Left ventricle myocardium superior (tissue), 1 donor: ENCODE measurements around the gene RIPK1. TPM values are rescaled to one million over a fixed set of nuclear protein-coding genes. Genes with fewer than 3 reads are reported as not detected.
"Not testable (repeated sequence)": the region's sequence is repeated elsewhere in the genome, so short reads cannot be mapped to it uniquely, and the experiment has no call there.

Source experiments
- ATAC-seq: fragments of 200-7000 bp; cut with Tn5 transposase; one replicate; pipeline ENCODE4 v1.9.1; 2020; ENCODE audit warnings: mild to moderate bottlenecking, moderate library complexity
- DNase-seq: peaks from one replicate; pipeline ENCODE4 v3.0.0-alpha.2; 2020
- intact Hi-C: fragments of 100-400 bp; cut with micrococcal nuclease; formaldehyde crosslinking; loops from one replicate; pipeline ENCODE4 v1.11.0; 2022
- total RNA-seq: library from RNA; stranded (reverse); fragmentation: NEBNext Ultra II Directional; extraction: Animal tissue kit (Norgen Biotek cat#: 25700); gene quantifications from one replicate; pipeline ENCODE4 v1.2.1, GENCODE V29; 2021
- donor health status: DM: no; HTN: yes; CAD: no; lungs with severe emphysema.

Gene RIPK1
- total RNA-seq, 1 donor from 2014 or later: 6.5 TPM

GRCh38 chr6:3075772-3076113 is 7.4 kb downstream of the RIPK1 start:
- DNase-seq: no peak
- ATAC-seq: no peak
- intact Hi-C loops: no loop called here

- ATAC-seq (no peak), DNase-seq (no peak)
- intact Hi-C loops: no loop called here
Measured at GRCh38 chr6:3076320-3076719, 8.0 kb downstream of the RIPK1 start.

- intact Hi-C loops: no loop called here
- ATAC-seq (no peak), DNase-seq (no peak)
Measured at GRCh38 chr6:3077430-3077829, 9.1 kb downstream of the RIPK1 start.

DNA sequence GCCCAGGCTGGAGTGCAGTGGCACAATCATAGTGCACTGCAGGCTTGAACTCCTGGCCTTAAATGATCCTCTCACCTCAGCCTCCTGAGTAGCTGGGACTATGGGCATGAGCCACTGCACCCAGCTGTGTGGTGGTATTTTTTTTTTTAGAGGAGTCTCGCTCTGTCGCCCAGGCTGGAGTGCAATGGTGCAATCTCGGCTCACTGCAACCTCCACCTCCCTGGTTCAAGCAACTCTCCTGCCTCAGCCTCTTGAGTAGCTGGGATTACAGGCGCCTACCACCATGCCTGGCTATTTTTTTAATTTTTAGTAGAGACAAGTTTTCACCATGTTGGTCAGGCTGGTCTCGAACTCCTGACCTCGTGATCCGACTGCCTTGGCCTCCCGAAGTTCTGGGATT is 10.7 kb downstream of the RIPK1 start:
- intact Hi-C loops, ATAC-seq: not testable (repeated sequence)

DNA sequence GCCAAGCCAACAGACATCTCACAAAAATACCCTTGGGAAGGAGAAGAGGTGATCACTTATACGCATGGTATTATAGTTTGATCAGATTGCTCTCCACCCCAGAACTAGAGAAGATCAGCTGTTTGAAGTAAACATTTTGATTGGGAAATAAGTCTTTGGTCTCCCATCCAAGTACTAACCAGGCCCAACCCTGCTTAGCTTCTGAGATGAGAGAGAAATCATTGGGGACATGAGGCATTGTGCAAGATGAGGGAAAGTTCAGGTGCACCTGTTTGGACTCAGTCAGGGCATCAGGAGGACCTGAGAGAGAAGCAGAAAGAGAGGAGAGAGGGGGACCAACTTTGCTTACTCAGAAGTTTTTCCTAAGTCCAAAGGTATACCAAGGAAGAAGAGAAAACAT is 11.4 kb downstream of the RIPK1 start:
- DNase-seq: no peak
- no peak for ATAC-seq
- intact Hi-C loops: no loop called here

More for the DNA sequence above, 10.7 kb downstream of the RIPK1 start:
- DNase-seq: not testable (repeated sequence)

DNA sequence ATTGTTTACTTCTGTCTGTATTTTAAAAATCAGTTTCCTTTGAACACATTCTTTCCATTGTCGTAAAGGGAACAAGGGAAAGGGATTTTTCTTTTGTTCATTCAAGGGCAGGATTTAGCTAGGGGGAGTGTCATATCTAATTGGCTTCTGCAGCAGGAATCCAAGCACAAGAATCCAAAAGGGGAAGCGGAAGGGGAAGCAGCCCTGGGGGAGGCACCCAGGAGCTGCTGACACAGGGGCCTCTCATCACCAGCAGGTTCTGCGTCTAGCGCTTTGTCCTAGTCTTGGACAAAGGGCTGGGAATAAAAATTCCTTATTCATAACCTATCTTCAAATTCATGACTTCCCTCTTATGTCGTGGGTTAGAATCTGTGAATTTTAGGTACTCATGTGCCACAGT is 13.7 kb downstream of the RIPK1 start:
- DNase-seq: peak; percentile 48
- peak; percentile 66 for ATAC-seq
- intact Hi-C loops: no loop called here

GRCh38 chr6:3085074-3085473 is 16.8 kb downstream of the RIPK1 start:
- no peak for DNase-seq
- ATAC-seq: no peak
- intact Hi-C loops: no loop called here

- DNase-seq (no peak), ATAC-seq (no peak)
- intact Hi-C loops: no loop called here
Measured at GRCh38 chr6:3086282-3086946, 18.1 kb downstream of the RIPK1 start.

- intact Hi-C loops: no loop called here
- ATAC-seq: peak; percentile 81
- DNase-seq: no peak
Measured at GRCh38 chr6:3088446-3088845, 20.2 kb downstream of the RIPK1 start.

DNA sequence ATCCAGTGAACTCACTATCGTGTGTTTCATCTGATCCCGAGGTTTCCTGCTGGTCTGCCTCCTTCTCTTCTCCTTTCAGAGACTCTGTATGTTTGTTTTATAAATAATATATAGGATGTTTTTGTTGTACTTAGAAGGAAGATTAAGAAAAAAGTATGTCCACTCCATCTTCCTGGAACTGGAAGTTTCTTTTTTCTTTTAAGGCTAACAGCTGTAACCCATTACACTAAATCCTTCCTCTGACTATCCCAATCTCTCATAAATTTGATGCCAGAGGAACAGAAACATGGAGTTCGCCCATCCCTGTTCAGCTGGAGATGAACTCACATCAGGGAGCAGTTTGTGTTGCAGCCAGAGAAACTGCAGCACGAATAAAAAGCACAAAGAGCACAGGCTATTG is 20.7 kb downstream of the RIPK1 start:
- ATAC-seq (peak; percentile 85), DNase-seq (no peak)
- intact Hi-C loops: no loop called here

GRCh38 chr6:3090013-3090412 is 21.7 kb downstream of the RIPK1 start:
- ATAC-seq (no peak), DNase-seq (no peak)
- intact Hi-C loops: no loop called here

GRCh38 chr6:3094815-3095214 is 26.5 kb downstream of the RIPK1 start:
- DNase-seq (no peak), ATAC-seq (no peak)
- intact Hi-C loops: no loop called here

DNA sequence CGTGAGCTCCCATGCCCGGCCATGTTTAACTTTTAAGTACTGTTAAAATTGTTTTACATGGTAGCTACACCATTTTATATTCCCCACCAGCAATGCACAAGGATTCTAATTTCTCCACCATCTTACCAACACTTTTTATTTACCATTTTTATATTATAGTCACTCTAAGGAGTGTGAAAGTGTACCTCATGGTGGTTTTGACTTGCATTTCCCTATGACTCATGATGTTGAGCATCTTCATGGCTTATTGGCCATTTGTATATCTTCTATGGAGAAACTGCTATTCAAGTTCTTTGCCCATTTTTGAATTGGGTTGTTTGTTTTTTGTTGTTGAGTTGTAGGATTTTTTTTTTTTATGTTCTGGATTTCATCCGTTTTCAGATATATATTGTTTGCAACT is 34.6 kb downstream of the RIPK1 start:
- DNase-seq (no peak), ATAC-seq (no peak)
- intact Hi-C loops: no loop called here

GRCh38 chr6:3108746-3109414 is 40.6 kb downstream of the RIPK1 start:
- ATAC-seq: peak; percentile 59
- DNase-seq: no peak
- intact Hi-C loops: no loop called here

DNA sequence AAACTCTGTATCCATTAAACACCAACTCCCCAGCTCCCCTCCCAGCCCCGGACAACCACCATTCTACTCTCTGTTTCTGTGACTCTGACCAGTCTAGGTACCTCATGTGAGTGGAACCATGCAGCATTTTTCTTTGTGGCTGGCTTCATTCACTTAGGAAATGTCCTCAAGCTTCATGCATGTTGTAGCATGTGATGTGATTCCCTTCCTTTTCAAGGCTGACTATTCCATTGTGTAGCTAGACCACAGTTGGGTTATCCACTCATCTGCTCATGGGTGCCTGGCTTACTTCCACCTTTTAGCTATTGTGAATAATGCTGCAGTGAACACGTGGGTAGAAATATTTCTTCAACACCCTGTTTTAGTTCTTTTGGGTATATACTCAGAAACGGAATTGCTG is 41.5 kb downstream of the RIPK1 start:
- no peak for DNase-seq
- intact Hi-C loops: no loop called here
- ATAC-seq: no peak

DNA sequence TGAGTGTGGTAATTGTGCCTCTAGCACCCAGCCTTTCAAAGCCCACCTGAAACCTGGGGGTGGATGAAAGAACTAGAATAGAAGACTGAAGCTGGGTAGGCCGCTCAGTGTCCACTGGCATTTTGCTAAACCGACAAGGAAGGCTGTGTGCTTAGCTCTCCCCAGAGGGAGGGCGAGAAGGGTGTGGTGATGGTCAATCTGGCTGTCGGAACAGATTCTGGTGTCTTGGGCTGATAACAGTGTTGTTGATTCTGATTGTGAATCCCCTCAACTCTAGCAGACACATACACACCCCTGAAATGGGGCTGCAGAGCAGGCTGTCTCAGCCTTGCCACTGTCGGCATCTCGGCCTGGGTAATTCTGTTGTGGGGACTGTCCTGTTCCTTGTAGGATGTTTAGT is 46.1 kb downstream of the RIPK1 start:
- ATAC-seq (no peak), DNase-seq (no peak)
- intact Hi-C loops: no loop called here

DNA sequence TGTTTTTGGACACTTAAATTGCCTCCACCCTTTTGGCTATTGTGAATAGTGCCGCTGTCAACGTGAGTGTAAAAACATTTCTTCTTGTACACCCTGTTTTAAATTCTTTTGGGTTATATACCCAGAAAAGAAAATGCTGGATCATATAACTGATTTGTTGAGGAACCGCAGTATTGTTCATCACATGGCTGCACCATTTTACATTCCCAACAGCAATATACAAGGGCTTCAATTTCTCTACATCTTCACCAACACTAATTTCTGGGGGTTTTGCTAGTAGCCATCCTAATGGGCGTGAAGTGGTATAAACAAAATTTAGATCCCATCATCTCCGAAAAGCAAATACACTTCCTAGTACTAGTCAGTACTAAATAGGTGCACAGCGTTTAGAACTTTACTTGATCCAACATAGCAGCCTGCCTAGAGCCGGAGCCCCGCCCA is 49.6 kb downstream of the RIPK1 start:
- DNase-seq (no peak), ATAC-seq (no peak)
- intact Hi-C loops: no loop called here

DNA sequence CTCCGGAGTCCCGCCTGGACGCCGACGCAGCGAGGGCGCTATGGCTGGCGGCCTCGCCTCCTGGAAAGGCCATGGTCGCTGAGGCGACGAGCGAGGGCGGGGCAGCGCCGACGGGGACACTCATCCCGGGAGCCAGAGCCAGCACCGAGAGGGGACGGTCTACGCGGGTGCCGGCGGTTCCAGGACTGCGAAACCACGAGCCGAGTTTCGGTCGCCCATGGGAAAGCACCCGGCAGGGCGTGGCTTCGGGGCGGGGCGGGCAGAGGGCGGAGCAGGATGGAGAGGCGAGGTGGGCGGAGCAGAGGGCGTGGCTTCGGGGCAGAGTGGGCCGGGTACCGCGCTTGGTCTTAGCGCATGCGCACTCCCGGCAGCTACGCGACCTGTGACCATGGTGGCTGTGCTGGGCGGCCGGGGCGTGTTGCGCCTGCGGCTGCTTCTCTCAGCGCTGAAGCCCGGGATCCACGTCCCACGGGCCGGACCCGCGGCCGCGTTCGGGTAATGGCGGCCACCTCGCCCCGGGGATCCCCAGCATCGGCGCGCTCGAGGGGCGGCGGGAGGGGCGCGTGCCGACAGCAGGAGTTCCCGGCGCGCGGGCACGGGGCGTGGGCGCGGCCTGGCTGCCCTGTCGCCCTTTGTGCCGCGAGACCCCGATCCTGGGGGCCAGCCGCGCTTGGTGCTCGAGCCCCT is 50.2 kb downstream of the RIPK1 start, which contains the start of gene BPHL:
Gene BPHL, plus strand, starts transcription at position 359 of the 687 bp plus-strand sequence. Its CDS starts 30 bp downstream, at position 389.
- intact Hi-C loops: no loop called here
- ATAC-seq (peak; percentile 98), DNase-seq (peak; percentile 99)

- ATAC-seq (peak; percentile 39), DNase-seq (no peak)
- intact Hi-C loops: no loop called here
Measured at GRCh38 chr6:3119040-3119723, 50.9 kb downstream of the RIPK1 start.

- intact Hi-C loops: no loop called here
- DNase-seq (no peak), ATAC-seq (no peak)
Measured at GRCh38 chr6:3120765-3121089, 52.4 kb downstream of the RIPK1 start.
